Thyroid gland (tissue), 4 donors: Measurements from ENCODE around the gene SLC7A1. TPM values are rescaled to one million over a fixed set of nuclear protein-coding genes. Genes with fewer than 3 reads are reported as not detected.

Experiments
- DNase-seq, 2 donors: peaks; one replicate each; pipeline ENCODE4 v3.0.0-alpha.2; 2019
- H3K27ac ChIP-seq, 3 donors: fragments of 200-600 bp; sonication (generic); 1 replicate in 2 of 3; 2 replicates in 1 of 3; pipeline ENCODE4 v1.5.1; 2016 to 2019; ENCODE audit warnings: mild to moderate bottlenecking in 1 of 3, moderate library complexity in 1 of 3
- H3K27me3 ChIP-seq: fragments of 200-600 bp; sonication (generic); one replicate; pipeline ENCODE4 v1.5.1; 2019
- H3K36me3 ChIP-seq, 2 donors: fragments of 200-600 bp; sonication (generic); one replicate each; pipeline ENCODE4 v1.5.1; 2016 to 2019
- H3K4me1 ChIP-seq, 2 donors: fragments of 200-600 bp; sonication (generic); one replicate each; pipeline ENCODE4 v1.5.1; 2017 to 2019
- H3K4me3 ChIP-seq, 3 donors: fragments of 200-600 bp; sonication (generic); replicated peaks in 1 of 3; 1 replicate in 2 of 3; 2 replicates in 1 of 3; pipeline ENCODE4 v1.5.1; 2016; ENCODE audit warnings: mild to moderate bottlenecking in 1 of 3
- H3K9me3 ChIP-seq: fragments of 200-600 bp; sonication (generic); one replicate; pipeline ENCODE4 v1.5.1; 2017
- CTCF ChIP-seq, 6 experiments: fragments of 200-600 bp in 3 of 6; fragments of 450-650 bp in 3 of 6; sonication (generic) in 3 of 6; IDR thresholded peaks; one replicate each; pipeline ENCODE4 v1.5.1; 2016 to 2019; ENCODE audit warnings: antibody characterized with exemption in 6 of 6, mild to moderate bottlenecking in 2 of 6, inconsistent platforms in 1 of 6, moderate library complexity in 1 of 6
- POLR2A ChIP-seq, 2 donors: fragments of 450-650 bp; IDR thresholded peaks; one replicate each; pipeline ENCODE4 v1.6.1; 2017; ENCODE audit warnings: antibody characterized with exemption in 2 of 2, mild to moderate bottlenecking in 2 of 2, moderate library complexity in 1 of 2
- WGBS, 2 donors: methylation state at CpG; one replicate each; pipeline ENCODE4 v1.1.5; 2017; 5-methylcytosine and 5-hydroxymethylcytosine counted together
- intact Hi-C: fragments of 100-400 bp; cut with DNase I; formaldehyde crosslinking; loops from one replicate; pipeline ENCODE4 v1.15.1; 2023
- total RNA-seq, 4 donors: library from RNA; depleted of rRNA; stranded (reverse); fragments of >200 nt; gene quantifications; one replicate each; pipeline ENCODE4 v1.2.3, GENCODE V29; 2016

The SLC7A1 gene
- total RNA-seq, 4 donors from 2014 or later = 12.9 to 31.2 (median 22.5) TPM

- no peaks in the 10 kb centered on the region for H3K36me3 ChIP-seq
- no peaks in the 10 kb centered on the region for H3K27me3 ChIP-seq
- H3K4me1 ChIP-seq = peaks cover 5 to 9% of the 10 kb centered on the region in 2 donors
- H3K4me3 ChIP-seq = no peak overlapping the region
- intact Hi-C loops = no loop called here
- no peak for DNase-seq
- no peak for TF ChIP-seq POLR2A (IDR thresholded peaks at IDR 0.05)
- TF ChIP-seq CTCF (IDR thresholded peaks at IDR 0.05) = no peak
- H3K9me3 ChIP-seq = no peaks in the 10 kb centered on the region
- 82 to 85% methylated on average over 23 to 25 of the region's 25 CpGs for WGBS, 2 donors
- no peak overlapping the region for H3K27ac ChIP-seq
These were observed 115.6 kb downstream of the SLC7A1 start for GRCh38 chr13:29479716-29480492.

- no peak for TF ChIP-seq CTCF (IDR thresholded peaks at IDR 0.05)
- TF ChIP-seq POLR2A (IDR thresholded peaks at IDR 0.05) = no peak
- Histone ChIP-seq H3K27me3 (no peaks in the 10 kb centered on the region), H3K4me3 (no peak overlapping the region), H3K4me1 (no peaks in the 10 kb centered on the region), H3K9me3 (no peaks in the 10 kb centered on the region), H3K36me3 (no peaks in the 10 kb centered on the region), H3K27ac (no peak overlapping the region)
- DNase-seq = no peak
- WGBS, 2 donors = 92 to 95% methylated on average over 3 of the region's 3 CpGs
- intact Hi-C loops = no loop called here
These were observed 119.4 kb downstream of the SLC7A1 start for GRCh38 chr13:29476046-29476445.

DNA sequence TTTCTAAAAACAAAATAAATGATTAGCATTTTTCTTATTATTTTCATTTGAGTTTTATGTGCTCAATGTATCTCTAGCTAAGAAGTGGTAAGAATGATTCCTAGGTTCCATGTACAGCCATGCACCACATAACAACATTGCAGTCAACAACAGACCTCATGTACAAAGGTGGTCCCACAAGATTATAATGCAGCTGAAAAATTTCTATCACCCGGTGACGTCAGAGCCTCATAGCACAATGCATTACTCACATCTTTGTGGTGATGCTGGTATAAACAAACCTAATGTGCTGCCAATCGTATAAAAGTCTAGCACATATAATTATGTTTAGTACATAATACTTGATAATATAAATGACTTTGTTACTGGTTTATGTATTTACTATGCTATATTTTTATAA lies 120.5 kb downstream of the SLC7A1 start:
- no peak for DNase-seq
- intact Hi-C loops = no loop called here
- no peak overlapping the region for H3K27ac ChIP-seq
- TF ChIP-seq POLR2A (IDR thresholded peaks at IDR 0.05) (no peak), CTCF (IDR thresholded peaks at IDR 0.05) (no peak)
- H3K4me3 ChIP-seq = no peak overlapping the region
- WGBS, 2 donors = 90 to 94% methylated on average over 3 of the region's 3 CpGs
- no peaks in the 10 kb centered on the region for H3K9me3 ChIP-seq
- no peaks in the 10 kb centered on the region for H3K36me3 ChIP-seq
- H3K27me3 ChIP-seq = no peaks in the 10 kb centered on the region
- H3K4me1 ChIP-seq = no peaks in the 10 kb centered on the region

DNA sequence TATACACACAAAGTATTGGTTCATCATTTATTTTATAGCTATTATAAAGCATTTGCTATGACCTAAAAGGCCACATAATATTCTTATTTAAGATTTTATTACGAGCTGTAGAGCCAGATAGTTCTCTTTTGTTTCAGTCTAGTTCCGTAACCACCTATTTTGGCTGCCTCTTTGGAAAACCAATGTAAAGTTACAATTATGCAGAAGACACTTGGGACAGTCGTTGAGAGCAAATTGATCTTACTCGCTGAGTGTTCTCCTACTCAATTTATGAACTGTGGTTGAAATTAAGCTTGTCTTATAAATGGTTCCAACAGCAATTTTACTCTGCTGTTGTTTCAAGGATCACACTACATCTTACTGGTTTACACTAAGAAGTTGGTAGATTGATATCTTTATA lies 122.3 kb downstream of the SLC7A1 start:
- WGBS, 2 donors = 72 to 75% methylated on average over 4 of the region's 4 CpGs
- H3K36me3 ChIP-seq = no peaks in the 10 kb centered on the region
- intact Hi-C loops = no loop called here
- H3K27me3 ChIP-seq = no peaks in the 10 kb centered on the region
- H3K4me3 ChIP-seq = no peak overlapping the region
- TF ChIP-seq POLR2A (IDR thresholded peaks at IDR 0.05) (no peak), CTCF (IDR thresholded peaks at IDR 0.05) (no peak)
- no peak overlapping the region for H3K27ac ChIP-seq
- DNase-seq = no peak
- no peaks in the 10 kb centered on the region for H3K9me3 ChIP-seq
- H3K4me1 ChIP-seq = no peaks in the 10 kb centered on the region

DNA sequence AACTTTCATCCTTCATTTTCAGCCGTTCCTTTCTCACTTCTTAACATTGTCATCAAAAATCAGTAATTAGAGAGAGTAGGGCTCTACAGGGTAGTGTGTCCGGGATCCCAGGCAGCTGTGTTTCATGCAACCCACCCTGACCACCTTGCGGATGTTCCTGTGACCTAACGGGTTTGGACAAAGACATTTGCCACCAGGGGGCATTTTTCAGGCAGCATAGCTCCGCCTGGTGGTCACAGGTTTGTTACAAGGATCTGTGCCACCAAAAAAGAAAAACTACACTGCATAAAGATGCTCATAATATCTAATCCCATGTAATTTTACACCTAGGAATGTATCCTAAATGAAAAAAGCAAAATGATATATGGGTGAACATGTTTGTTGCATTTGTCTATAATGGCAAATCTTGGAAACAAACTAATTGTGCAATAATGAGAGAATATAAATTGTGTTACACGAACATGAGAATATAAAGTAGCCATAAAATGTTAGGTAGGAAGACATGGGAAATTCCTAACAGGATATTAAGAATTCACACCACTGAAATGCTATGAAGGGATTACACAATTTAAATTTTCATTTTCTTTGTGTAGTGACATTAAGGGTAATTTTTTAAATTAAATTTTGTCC lies 123.0 kb downstream of the SLC7A1 start:
- Histone ChIP-seq H3K4me3 (no peak overlapping the region), H3K9me3 (no peaks in the 10 kb centered on the region), H3K4me1 (no peaks in the 10 kb centered on the region), H3K27me3 (no peaks in the 10 kb centered on the region), H3K27ac (no peak overlapping the region), H3K36me3 (no peaks in the 10 kb centered on the region)
- WGBS, 2 donors = 45 to 46% methylated on average over 6 of the region's 6 CpGs
- TF ChIP-seq POLR2A (IDR thresholded peaks at IDR 0.05) (no peak), CTCF (IDR thresholded peaks at IDR 0.05) (peak; percentile 37 to 77 (median 68))
- intact Hi-C loops = no loop called here
- peak; percentile 49 to 53 for DNase-seq
